ENCODE results near the gene EFHD2.
"Not testable (repeated sequence)": the region's sequence is repeated elsewhere in the genome, so short reads cannot be mapped to it uniquely, and the experiment has no call there.

Gene EFHD2, protein sequence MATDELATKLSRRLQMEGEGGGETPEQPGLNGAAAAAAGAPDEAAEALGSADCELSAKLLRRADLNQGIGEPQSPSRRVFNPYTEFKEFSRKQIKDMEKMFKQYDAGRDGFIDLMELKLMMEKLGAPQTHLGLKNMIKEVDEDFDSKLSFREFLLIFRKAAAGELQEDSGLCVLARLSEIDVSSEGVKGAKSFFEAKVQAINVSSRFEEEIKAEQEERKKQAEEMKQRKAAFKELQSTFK

DNA sequence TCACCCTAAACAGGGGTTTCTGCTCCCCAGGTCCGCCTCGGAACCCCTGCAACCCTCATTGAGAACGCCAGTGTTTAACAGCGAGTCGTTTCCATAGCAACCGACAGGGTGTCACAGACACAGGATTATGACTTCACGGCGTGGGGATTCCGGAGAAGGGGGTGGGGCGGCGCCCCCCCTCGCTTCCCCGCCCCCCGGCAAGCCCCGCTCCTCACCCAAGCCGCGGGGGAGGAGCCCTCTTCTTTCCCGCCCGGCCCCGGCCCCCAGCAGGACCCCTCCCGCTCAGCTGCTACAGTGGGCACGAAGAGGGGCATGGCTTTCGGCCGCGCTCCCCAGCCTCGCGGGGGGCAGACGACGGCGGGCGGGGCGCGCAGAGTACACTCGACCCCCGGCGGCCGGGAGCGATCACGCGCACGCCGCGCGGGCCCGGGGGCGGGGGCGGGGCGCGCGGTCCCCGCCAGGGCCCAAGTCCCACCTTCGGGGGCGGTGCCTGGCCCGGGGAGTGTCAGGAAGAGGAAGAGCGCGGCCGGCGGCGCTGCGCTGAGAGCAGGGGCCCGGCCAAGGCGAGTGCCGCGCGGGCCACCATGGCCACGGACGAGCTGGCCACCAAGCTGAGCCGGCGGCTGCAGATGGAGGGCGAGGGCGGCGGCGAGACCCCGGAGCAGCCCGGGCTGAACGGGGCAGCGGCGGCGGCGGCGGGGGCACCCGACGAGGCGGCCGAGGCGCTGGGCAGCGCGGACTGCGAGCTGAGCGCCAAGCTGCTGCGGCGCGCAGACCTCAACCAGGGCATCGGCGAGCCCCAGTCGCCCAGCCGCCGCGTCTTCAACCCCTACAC lies at the start of gene EFHD2:
Gene EFHD2, plus strand, starts transcription at position 501 of the 835 bp plus-strand sequence. Its CDS starts 84 bp downstream, at position 585.
- peak; percentile 47 for DNase-seq

DNA sequence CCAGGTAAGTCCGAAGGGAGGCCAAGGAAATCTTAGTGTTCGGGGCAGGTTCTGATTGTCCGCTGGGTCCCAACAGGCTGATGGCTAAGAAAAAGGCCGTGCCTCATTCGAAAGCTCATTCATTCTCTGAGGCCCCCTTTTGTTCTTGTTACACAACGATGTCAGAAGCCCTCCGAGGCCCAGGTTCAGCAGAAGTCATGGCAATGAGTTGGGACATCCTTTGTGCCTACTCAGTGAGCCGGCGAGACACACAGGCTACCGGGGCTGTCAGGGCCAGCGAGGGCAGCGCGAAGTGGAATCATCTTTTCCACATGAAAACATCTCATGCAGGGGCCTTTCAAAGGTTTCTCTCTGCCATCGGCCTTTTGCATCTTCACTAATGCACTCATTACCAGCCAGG lies 49.0 kb upstream of the EFHD2 start:
- no peak for DNase-seq

DNA sequence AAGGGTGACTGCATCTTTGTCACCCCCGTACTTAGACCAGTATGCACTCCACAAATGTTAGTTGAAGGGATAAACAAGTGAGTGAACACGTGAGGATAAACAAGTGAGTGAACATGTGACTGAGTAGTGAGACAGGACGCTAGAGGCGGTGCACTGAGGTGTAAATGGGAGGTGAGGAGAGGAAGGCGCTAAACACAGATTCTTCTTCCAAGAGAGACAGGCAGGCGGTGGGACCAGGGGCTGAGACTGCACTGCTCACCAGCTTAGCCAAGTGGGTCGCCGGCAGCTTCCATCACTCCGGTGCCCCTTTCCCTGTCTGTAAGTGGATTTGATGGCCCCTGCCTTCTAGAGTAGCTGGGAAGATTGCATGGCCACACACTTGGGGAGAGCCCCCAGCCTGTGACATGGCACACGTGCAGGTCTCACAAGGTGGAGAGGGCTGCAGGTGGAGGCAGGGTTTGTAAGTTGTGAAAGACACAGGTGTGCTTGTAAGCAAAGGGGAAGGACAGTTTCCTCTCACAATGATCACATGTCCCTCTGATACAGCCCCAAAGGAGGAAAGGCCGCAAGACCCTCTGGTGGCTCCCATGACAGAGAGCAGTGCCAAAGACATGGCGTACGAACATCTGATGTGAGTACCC lies 47.5 kb upstream of the EFHD2 start:
- DNase-seq = no peak

DNA sequence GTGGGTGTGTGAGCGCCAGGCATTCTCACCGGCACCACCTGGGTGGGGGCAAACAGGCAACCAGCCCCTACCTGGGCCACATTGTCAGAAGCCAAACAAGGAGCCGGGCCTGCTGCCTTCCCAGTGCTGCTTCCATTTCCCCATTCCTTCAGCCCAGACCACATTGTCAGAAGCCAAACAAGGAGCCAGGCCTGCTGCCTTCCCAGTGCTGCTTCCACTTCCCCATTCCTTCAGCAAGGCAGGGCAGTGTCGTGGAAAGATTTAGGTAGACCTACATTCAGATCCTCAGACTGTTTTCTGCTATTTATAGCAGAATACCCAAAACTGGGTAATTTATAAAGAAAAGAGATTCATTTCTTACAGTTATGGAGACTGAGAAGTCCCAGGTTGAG lies 47.0 kb upstream of the EFHD2 start:
- no peak for DNase-seq

DNA sequence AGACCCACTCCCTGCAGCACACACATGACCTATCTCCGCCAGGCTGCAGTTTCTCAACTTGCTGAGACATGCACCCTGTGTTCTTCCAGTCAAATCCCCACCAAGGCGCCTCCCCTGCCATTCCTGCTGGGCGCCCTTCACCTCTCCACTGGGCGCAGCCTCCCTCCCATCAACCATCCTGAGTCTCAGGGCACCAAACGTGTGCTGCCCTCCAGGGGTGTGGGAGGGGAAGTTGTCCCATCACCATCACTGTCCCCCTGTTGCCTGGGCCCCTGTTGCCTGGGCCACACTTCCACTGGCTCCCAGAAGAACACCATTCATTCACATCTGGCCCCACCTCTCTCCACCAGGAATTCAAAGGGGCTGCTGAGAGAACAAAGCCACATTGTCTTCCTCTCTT lies 44.9 kb upstream of the EFHD2 start:
- no peak for DNase-seq

DNA sequence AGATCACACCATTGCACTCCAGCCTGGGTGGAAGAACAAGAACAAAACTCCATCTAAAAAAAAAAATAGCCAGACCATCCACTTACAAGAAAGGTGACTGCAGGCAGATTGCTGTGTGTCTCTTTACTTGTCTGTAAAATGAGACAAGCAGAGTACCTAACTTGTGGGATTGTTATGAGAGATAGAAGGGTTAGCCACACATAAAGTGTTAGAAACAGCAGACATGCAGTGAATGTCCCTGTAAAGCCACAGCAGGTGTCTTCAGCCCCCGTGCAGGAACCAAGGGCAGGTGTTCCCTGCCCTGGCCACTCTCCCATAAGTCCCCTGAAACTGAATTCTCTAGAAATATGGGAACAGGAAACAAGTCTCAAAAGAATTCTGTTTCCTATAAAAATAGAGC lies 40.8 kb upstream of the EFHD2 start:
- DNase-seq = no peak

DNA sequence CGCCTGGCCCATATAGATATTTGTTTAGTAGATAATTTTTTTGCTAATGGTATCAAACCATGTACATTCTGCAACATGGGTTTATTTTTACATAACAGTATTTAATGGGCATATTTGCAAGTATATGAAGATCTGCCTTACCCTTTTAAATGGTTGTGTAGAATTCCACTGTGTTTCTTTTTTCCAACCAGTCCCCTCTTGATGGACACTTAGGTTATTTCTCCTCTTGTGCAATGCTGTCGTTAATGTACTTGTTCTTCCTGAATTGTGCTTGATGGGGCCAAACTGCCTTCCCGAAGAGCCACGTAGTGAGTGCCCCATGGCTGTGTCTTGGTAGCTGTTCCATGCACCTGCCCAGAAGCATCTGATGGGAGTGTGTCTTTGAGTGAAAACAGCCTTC lies 39.4 kb upstream of the EFHD2 start:
- no peak for DNase-seq

DNA sequence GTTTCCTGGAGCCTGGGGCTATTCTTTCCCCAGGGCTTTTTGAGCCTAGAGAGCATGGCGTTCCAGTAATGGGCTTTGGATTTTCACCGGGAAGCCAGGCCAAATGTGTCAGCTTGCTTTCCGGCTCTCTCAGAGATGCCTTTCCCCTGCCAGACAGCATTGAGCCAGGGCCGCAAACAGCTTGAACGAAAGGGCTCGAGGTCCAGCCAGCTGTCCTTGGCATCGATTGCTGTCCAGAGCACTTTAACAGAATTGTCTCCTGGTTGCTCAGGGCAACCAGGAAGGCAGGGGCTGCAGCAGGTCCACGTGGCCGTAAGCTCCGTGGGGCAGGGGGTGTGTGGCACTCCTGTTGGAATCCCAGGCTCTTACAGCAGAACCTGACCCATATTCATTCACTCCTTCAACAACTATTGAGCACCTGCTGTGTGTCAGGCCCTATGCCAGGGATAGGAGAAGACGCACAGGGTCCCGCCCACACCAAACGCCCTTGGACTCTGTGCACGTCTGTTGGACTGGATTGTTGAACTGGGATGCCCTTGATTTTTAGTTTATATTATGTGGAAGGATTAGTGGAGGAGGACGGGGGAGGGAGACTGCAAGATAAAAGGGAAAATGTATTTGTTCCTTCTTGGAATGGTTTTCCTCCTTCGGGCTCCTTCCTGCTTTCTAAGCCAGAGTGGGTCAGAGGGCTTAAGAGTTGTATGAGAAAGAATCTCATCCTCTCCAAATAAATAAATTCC lies 38.7 kb upstream of the EFHD2 start:
- DNase-seq = peak; percentile 28

DNA sequence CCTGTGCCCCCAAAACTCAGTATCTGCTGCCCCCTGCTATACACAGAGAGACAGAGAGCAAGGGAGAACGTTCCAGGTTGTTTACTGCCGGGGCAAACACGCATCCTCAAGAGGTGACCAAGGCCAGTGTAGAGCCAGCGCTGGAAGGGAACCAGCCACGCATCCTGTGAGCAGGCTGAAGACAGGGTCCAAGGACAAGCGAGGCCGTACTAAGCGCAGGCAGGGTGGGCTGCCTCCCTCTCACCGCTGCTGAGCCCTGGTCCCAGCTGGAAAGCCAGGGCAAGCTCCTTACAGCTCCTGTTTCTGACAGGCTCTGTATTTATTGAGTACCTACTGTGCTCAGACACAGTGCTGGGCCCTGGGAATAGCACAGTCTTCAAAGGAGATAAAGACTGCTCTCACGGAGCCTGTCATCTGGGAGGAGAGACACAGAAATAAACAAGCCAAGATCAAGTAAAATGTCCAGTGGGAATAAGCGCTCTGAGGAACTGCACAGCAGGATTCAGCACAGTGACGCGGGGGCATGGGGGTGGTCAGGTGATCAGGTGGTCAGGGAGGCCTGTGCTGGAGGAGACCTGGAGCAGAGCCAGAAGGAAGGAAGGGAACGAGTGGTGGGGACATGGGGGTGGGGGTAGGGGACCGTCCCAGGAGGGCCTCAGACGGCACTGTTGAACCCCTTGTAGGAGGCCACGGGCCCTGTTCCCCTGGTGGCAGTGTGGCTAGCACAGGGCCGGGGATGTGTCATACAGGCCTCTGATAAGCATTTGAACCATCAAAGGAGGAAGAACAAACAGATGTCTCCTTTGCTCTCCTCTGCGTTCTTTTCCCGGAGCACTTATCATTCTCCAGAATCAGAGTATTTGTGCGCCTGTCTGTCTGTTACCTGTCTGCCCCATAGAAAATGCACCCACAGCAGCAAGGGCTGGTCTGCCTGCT lies 37.8 kb upstream of the EFHD2 start:
- no peak for DNase-seq

DNA sequence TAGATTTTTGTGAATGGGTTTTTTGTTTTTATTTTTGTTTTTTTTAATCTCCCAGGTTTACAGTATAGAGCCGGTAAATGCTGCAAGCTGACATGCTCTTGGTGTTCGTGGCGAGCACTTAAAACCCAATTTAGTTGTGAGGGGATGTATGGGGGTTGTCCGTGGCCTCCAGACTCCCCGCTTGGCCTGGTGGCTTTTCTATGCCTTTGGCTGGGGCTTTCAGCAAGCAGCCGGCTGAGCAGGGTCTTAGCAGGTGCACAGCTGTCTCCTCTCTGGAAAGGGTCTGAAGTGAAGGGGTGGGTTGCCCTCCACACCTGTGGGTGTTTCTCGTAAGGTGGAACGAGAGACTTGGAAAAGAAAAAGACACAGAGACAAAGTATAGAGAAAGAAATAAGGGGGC lies 31.0 kb upstream of the EFHD2 start:
- no peak for DNase-seq

DNA sequence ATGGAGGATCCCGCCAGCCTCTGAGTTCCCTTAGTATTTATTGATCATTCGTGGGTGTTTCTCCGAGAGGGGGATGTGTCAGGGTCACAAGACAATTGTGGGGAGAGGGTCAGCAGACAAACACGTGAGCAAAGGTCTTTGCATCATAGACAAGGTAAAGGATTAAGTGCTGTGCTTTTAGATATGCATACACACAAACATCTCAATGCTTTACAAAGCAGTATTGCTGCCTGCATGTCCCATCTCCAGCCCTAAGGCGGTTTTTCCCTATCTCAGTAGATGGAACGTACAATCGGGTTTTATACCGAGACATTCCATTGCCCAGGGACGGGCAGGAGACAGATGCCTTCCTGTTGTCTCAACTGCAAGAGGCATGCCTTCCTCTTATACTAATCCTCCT lies 30.5 kb upstream of the EFHD2 start:
- not testable (repeated sequence) for DNase-seq

DNA sequence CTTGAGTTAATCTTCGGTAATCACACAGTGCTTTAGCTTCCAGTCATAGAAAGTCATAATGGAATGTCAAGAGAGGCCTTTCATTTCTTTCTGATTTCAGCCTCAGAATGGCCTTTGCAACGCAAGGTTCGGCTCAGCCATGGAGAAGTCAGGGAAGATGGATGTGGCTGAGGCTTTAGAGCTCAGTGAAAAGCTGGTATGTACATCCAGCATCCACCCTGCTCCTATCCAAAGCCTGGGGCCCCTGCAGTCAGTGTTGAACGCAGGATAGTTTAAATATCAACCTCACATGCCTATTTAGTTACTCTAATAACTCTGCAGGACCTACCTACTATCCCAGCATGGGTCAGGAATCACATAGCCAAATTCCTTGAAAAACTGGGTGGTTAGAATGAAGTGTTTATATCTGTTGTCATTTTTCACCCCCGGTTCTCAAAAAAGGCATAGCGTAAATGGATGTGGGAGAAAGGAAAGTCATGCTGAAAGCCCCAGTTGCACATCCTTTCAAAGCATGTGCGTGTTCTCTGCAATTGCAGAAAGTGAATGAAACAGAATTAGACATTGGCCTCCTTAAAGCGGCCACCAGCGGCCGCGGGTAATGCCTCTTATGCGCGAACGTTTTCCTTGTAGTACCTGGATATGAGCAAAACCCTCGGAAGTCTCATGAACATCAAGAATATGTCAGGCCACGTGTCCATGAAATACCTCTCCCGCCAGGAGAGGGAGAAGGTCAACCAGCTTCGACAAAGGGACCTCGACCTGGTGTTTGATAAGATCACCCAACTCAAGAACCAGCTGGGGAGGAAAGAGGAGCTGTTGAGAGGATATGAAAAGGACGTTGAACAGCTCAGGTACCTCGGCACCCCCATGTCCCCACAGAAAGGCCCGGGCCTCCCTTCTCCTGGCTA lies 28.8 kb upstream of the EFHD2 start:
- DNase-seq = no peak

DNA sequence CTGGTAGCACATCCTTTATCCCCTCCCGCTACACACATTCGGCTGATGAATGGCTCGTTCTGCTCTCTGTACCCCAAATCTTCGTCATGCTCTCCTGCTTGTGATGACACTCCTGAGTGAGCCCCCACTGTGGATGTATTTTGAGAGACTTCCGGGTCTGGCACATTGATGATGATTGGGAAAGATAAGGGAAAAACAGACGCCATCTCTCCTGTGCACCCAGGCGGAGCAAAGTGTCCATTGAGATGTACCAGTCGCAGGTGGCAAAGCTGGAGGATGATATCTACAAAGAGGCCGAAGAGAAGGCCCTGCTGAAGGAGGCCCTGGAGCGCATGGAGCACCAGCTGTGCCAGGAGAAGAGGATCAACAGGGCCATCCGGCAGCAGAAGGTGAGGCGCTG lies 27.9 kb upstream of the EFHD2 start:
- no peak for DNase-seq

DNA sequence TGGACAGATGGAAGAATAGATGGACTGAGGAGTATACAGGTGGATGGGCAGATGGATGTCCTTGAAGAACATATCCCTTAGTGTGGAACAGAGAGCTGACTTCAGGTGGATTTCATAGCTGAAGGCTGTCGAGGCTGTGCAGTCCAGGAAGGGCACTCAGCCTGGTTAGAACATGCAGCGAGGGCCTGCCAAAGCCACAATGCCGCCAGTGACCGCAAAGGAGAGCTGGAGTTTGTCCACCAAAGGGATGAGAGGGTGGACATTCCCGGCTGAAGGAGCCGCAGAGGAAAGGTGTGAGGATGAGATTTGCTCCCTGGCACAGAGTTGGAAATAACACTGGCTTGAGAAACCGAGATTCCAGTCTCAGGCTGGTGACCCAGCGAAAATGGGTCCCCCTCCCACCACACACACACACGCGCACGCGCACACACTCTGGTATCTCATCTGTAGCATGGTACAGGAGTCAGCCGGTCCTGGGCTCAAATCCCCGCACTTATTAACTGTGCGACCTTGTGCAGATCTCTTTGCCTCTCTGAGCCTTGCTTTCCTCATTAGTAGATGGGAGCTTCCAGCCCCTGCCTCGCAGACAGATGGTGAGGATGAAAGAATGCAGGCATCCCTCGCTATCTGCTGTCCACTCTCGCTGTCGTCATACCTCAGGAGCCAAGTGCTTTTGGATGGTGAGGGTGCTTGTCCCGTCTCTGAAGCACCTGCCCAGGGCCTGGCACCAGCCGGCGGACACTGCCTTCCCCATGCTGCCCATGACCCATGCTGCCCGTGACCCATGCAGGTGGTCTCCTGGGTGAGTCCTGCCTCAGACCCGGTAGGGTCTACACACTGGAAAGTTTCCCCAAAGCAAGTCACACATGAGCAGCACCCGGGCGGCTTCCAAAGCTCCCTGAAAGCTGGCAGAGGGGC lies 26.8 kb upstream of the EFHD2 start:
- DNase-seq = no peak

DNA sequence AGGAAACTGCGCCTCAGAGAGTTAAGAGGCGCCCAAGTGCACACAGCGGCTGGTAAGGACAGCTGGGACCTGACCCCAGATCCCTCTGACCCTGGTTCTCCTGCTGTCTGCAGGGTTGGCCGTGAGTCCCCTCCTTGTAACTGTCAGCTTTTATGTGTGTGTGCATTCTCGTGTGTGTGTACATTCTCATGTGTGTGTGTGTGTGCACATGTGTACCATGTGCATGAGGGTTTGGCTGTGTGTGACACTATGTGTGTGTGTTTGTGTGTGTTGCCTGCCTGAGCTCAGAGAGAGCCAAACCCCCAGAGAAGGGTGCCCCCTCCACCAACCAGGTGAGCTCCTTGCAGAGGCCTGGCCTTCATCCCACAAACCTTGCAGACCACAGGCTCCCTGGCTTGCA lies 25.9 kb upstream of the EFHD2 start:
- DNase-seq = no peak

DNA sequence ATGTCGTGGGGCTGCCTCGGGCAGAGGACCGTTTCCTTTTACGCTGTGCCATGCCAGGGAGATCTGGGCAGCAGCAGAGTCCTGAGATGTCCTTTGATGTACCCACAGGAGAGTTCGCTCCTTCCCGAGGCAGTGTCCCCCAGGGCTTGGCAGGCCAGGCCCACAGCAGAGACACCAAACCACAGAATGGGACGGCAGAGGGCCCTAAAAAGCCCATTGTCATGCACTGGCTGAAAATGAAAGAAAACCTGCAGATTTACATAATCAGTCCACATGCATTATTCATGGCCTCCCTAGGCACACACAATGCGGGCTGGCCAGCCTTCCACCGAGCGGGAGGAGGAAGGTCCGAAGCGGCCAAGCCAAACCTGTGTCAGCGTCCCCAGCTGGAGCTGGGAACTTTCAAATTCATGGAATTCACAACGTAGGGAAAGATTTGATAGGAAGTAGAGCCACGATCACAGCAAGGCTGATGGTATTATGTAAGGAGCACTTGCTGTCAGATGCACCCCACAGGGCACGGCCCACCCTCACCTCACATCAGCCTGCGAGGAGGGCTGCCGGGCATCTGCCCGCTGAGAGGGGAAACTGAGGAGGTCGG lies 25.3 kb upstream of the EFHD2 start:
- no peak for DNase-seq

DNA sequence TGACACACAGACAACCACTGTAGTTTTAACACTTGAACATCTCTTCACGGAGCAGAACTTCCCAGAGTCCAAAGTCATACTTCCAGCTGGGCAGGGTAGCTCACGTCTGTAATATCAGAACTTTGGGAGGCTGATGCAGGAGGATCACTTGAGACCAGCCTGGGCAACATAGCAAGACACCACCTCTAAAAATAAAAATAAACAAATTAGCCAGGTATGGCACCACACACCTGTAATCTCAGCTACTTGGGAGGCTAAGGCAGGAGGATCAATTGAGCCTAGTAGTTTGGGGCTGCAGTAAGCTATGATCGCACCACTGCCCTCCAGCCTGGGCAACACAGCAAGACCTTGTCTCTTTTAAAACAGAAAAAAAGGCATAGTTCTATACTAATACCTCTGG lies 24.3 kb upstream of the EFHD2 start:
- no peak for DNase-seq

DNA sequence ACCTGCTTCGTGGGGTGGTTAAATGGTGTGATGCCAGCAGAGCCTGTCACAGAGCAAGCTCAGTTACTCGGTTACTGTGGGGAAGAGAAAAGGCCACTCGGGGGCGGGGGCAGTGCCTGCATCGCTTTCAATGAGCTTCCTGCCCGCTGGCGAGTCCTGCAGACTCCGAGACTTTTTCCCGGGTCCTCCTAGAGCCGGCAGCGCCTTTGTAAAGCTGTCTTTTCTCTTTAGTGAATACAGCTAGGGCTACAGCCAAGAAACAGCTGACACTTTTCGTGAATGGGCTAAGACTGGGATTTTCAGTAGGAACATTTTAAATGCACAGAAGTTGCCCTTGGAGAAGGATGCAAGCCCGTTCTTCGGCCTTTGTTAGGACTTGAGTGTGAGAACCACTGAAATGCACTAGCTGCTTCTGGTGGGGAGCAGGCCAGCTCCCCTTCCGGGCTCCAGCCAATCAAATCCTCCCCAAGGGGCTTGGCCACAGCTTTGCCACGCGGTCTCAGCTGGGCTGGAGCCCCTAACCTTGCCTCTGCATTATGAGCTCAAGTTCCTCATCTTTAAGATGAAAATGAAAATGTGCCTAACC lies 23.4 kb upstream of the EFHD2 start:
- no peak for DNase-seq

DNA sequence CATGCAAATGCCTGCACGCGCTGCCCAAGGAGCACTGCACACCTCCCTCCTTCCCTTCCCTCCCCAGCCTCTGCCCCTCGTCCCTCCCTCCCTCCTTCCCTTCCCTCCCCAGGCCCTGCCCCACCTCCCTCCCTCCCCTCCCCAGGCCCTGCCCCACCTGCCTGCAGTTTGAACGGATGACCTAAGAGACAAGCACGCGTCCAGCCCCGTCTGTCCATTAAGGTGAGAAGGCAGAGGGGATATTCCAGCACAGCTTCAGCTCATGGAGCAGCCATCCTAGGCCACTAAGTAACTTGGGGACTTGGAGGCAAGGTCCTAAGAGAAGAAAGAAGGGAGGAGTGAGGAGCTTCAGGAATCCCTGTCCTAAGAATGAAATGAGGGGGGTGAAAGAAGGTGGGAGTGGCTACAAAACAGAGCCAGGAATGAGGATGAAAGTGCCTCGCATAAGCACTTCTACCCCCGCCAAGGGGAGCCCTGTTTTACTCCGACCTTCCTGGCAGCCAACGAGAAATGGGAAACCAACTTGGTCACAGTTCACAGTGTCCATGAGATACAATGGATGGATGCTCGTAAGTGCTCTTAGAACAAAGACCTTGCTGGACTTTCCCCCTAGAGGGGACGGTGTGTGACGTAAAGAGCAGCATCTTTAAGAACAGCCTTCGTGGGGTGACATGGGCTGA lies 21.3 kb upstream of the EFHD2 start:
- DNase-seq = no peak
